ENCODE results near the gene ASTN2. TPM values are rescaled to one million over a fixed set of nuclear protein-coding genes. Genes with fewer than 3 reads are reported as not detected.

Gene ASTN2
- total and polyA plus RNA-seq, 10 of the 15 experiments (the other 5 are each of a cell fraction or from before 2014, with no cell fraction given), result 1.4 to 15.7 (median 7.0) TPM

GRCh38 chr9:116389541-116390302, 1025.1 kb downstream of the ASTN2 start:
- DNase-seq (ENCODE audit: low read depth, low spot score) (no peak), FAIRE-seq (no peak), ATAC-seq (peak; percentile 34)
- CTCF ChIA-PET, result no interaction called here
- WGBS (ENCODE audit: insufficient coverage, insufficient replicate concordance, low lambda C conversion rate, missing lambda C conversion rate), result 6% methylated on average over 1 of the region's 1 CpG
- SMC1A ChIA-PET (ENCODE audit: uncharacterized antibody, unreplicated experiment), result no interaction called here
- Histone ChIP-seq H3K36me3 (ENCODE audit: control insufficient read depth in 2 of 2, insufficient read depth in 2 of 2, low read length in 1 of 2) (no peaks in the 10 kb centered on the region), H3K9ac (ENCODE audit: control insufficient read depth, insufficient read depth, low read length) (no peak overlapping the region), H3K4me1 (ENCODE audit: control insufficient read depth, insufficient read depth, low read length) (peaks cover 9% of the 10 kb centered on the region), H3K79me2 (ENCODE audit: control insufficient read depth, insufficient read depth, low read length) (no peaks in the 10 kb centered on the region), H3K27me3 (replicated peaks in 1 of 2; ENCODE audit: control insufficient read depth in 2 of 2, insufficient read depth in 2 of 2, low read length in 1 of 2) (no peaks in the 10 kb centered on the region), H3K9me3 (replicated peaks; ENCODE audit: control insufficient read depth, insufficient read depth, low read length) (no peaks in the 10 kb centered on the region), H4K20me1 (ENCODE audit: control insufficient read depth, insufficient read depth) (no peaks in the 10 kb centered on the region), H3K4me2 (ENCODE audit: control insufficient read depth, insufficient read depth) (no peak overlapping the region), H2AFZ (ENCODE audit: control insufficient read depth, low read depth, low read length) (no peak overlapping the region), H3K27ac (ENCODE audit: control insufficient read depth, insufficient read depth) (no peak overlapping the region), H3K4me3 (no peak overlapping the region)
- intact Hi-C loops (cut with micrococcal nuclease; ENCODE audit: unreplicated experiment), result loop anchor here (5.0 kb wide), 1 partner anchor 52 kb away; no protein-coding TSS in a partner anchor
- RAD21 ChIA-PET (ENCODE audit: unreplicated experiment), result interaction anchor here (0.6 kb wide), 1 partner anchor 121 kb away, joined by 3 read pairs; no protein-coding TSS in a partner anchor
- no TSS peak for BruUV-seq (replicated peaks)
- TF ChIP-seq ETV6 (conservative IDR thresholded peaks at IDR 0.05 in 1 of 2, IDR thresholded peaks at IDR 0.05 in 1 of 2; ENCODE audit: borderline replicate concordance in 1 of 2, low read depth in 1 of 2) (no peak), ATF2 (IDR thresholded peaks at IDR 0.05; ENCODE audit: low read length) (no peak), HDAC2 (IDR thresholded peaks at IDR 0.05) (no peak), FOS (IDR thresholded peaks at IDR 0.05; ENCODE audit: borderline replicate concordance, extremely low read depth, insufficient read length) (no peak), HDAC6 (IDR thresholded peaks at IDR 0.05; ENCODE audit: unreplicated experiment) (no peak), ZNF622 (IDR thresholded peaks at IDR 0.05) (no peak), TARDBP (IDR thresholded peaks at IDR 0.05; ENCODE audit: borderline replicate concordance) (no peak), NKRF (conservative IDR thresholded peaks at IDR 0.05) (no peak), NR2F1 (conservative IDR thresholded peaks at IDR 0.05) (no peak), ZSCAN29 (IDR thresholded peaks at IDR 0.05) (no peak), HDGF (IDR thresholded peaks at IDR 0.05) (no peak), RB1 (IDR thresholded peaks at IDR 0.05; ENCODE audit: borderline replicate concordance) (no peak)
- in situ Hi-C loops (cut with MboI), result no loop called here
- POLR2A ChIA-PET, result no interaction called here
